HepG2 (cell line): Measurements from ENCODE around the gene DGKG. TPM values are rescaled to one million over a fixed set of nuclear protein-coding genes. Genes with fewer than 3 reads are reported as not detected.
A peak's percentile ranks its signal among the peaks of the same experiment; 100 is the strongest.

Experiments
- CREB1 ChIP-seq, 2 experiments: fragments of 450-650 bp in 1 of 2; IDR thresholded peaks; 2 replicates each; pipeline ENCODE4 v1.6.1; 2016 to 2017; ENCODE audit warnings: control low read depth in 1 of 2, mild to moderate bottlenecking in 1 of 2, missing compliant biosample characterization in 1 of 2, missing genetic modification characterization in 1 of 2
- DPF2 ChIP-seq: sonication (generic); formaldehyde crosslinking; IDR thresholded peaks from 2 replicates; pipeline ENCODE4 v1.4.0; 2020; ENCODE audit warnings: mild to moderate bottlenecking, low read depth, missing genetic modification reagents, borderline replicate concordance
- ELF1 ChIP-seq: sonication (generic); formaldehyde crosslinking; IDR thresholded peaks from 2 replicates; pipeline ENCODE4 v1.4.0; 2020; ENCODE audit warnings: missing genetic modification reagents
- FOXC1 ChIP-seq: sonication (generic); formaldehyde crosslinking; IDR thresholded peaks from 2 replicates; pipeline ENCODE4 v1.8.0; 2022; ENCODE audit warnings: mild to moderate bottlenecking, missing genetic modification reagents, borderline replicate concordance
- IRX3 ChIP-seq: sonication (generic); formaldehyde crosslinking; IDR thresholded peaks from 2 replicates; pipeline ENCODE4 v1.8.1; 2023; ENCODE audit warnings: mild to moderate bottlenecking, low read depth, missing genetic modification reagents, borderline replicate concordance
- MAFF ChIP-seq: IDR thresholded peaks from 2 replicates; pipeline ENCODE4 v1.6.1; 2011; ENCODE audit warnings: low read depth, low read length, improper control_type of control experiment
- MAFG ChIP-seq: sonication (generic); formaldehyde crosslinking; IDR thresholded peaks from 2 replicates; pipeline ENCODE4 v1.5.1; 2020; ENCODE audit warnings: mild to moderate bottlenecking, missing genetic modification reagents
- NAIF1 ChIP-seq: sonication (generic); formaldehyde crosslinking; IDR thresholded peaks from 2 replicates; pipeline ENCODE4 v1.5.0; 2020; ENCODE audit warnings: mild to moderate bottlenecking, missing genetic modification reagents, borderline replicate concordance
- NONO ChIP-seq, 2 experiments: fragments of 450-650 bp in 1 of 2; sonication (generic) in 1 of 2; formaldehyde crosslinking in 1 of 2; IDR thresholded peaks in 1 of 2; conservative IDR thresholded peaks in 1 of 2; 2 replicates each; pipeline versions ENCODE4 v1.6.1 to v1.8.0; 2017 to 2022; ENCODE audit warnings: mild to moderate bottlenecking in 1 of 2, missing genetic modification reagents in 1 of 2, moderate library complexity in 1 of 2
- PITX1 ChIP-seq: sonication (generic); formaldehyde crosslinking; IDR thresholded peaks from 2 replicates; pipeline ENCODE4 v1.5.1; 2020; ENCODE audit warnings: mild to moderate bottlenecking, missing genetic modification reagents
- RFX3 ChIP-seq: IDR thresholded peaks from 2 replicates; pipeline ENCODE4 v1.6.1; 2016; ENCODE audit warnings: missing biosample characterization, missing genetic modification reagents
- SIX4 ChIP-seq: sonication (generic); formaldehyde crosslinking; IDR thresholded peaks from 2 replicates; pipeline ENCODE4 v1.4.0; 2020; ENCODE audit warnings: missing genetic modification reagents
- SRY ChIP-seq: sonication (generic); formaldehyde crosslinking; IDR thresholded peaks from 2 replicates; pipeline ENCODE4 v1.8.0; 2022; ENCODE audit warnings: mild to moderate bottlenecking, missing genetic modification reagents
- TCF12 ChIP-seq, 2 experiments: fragments of 450-650 bp in 1 of 2; sonication (generic) in 1 of 2; formaldehyde crosslinking in 1 of 2; IDR thresholded peaks; 2 replicates each; pipeline versions ENCODE4 v1.6.1 to v1.8.0; 2017 to 2022; ENCODE audit warnings: antibody characterized with exemption in 1 of 2, mild to moderate bottlenecking in 1 of 2, missing genetic modification reagents in 1 of 2, moderate library complexity in 1 of 2
- TRIM24 ChIP-seq: sonication (generic); formaldehyde crosslinking; IDR thresholded peaks from 2 replicates; pipeline ENCODE4 v1.8.0; 2022; ENCODE audit warnings: mild to moderate bottlenecking, missing genetic modification reagents
- ZNF12 ChIP-seq: sonication (generic); formaldehyde crosslinking; IDR thresholded peaks from 2 replicates; pipeline ENCODE4 v1.5.0; 2020; ENCODE audit warnings: missing genetic modification reagents
- ZNF143 ChIP-seq: sonication (generic); formaldehyde crosslinking; IDR thresholded peaks from 2 replicates; pipeline ENCODE4 v1.4.0; 2020; ENCODE audit warnings: missing genetic modification reagents
- ZNF333 ChIP-seq: sonication (generic); formaldehyde crosslinking; IDR thresholded peaks from 2 replicates; pipeline ENCODE4 v1.4.0; 2020; ENCODE audit warnings: mild to moderate bottlenecking, missing genetic modification reagents, borderline replicate concordance
- ZNF350 ChIP-seq: sonication (generic); formaldehyde crosslinking; IDR thresholded peaks from 2 replicates; pipeline ENCODE4 v1.4.0; 2020; ENCODE audit warnings: mild to moderate bottlenecking, low read depth, missing genetic modification reagents, borderline replicate concordance
- ZNF563 ChIP-seq: sonication (generic); formaldehyde crosslinking; IDR thresholded peaks from 2 replicates; pipeline ENCODE4 v1.8.0; 2022; ENCODE audit warnings: mild to moderate bottlenecking, moderate library complexity, missing genetic modification reagents
- ZNF572 ChIP-seq: sonication (generic); formaldehyde crosslinking; IDR thresholded peaks from 2 replicates; pipeline ENCODE4 v1.5.1; 2020; ENCODE audit warnings: mild to moderate bottlenecking, missing genetic modification reagents
- ZNF747 ChIP-seq: sonication (generic); formaldehyde crosslinking; IDR thresholded peaks from 2 replicates; pipeline ENCODE4 v1.8.1; 2023; ENCODE audit warnings: missing genetic modification reagents, mild to moderate bottlenecking, borderline replicate concordance
- ZNF782 ChIP-seq: sonication (generic); formaldehyde crosslinking; IDR thresholded peaks from 2 replicates; pipeline ENCODE4 v1.4.0; 2020; ENCODE audit warnings: missing genetic modification reagents, mild to moderate bottlenecking, borderline replicate concordance
- polyA plus RNA-seq, 8 experiments: library from polyadenylated mRNA; depleted of rRNA in 3 of 8; stranded (reverse) in 7 of 8; unstranded in 1 of 8; fragments of >200 nt; fragmentation: Illumina TruSeq in 4 of 8; extraction: Trizol in 4 of 8; gene quantifications; 2 replicates each; pipeline versions ENCODE4 v1.2.1 to v1.2.3, GENCODE V29; 2011 to 2016; ENCODE audit warnings: low read depth in 4 of 8, missing spikeins in 1 of 8, mixed read lengths in 1 of 8; ENCODE audit not compliant: insufficient read depth in 1 of 8
- total RNA-seq, 5 experiments: library from RNA; depleted of rRNA; stranded (reverse); fragments of >200 nt; fragmentation: Illumina TruSeq; extraction: Trizol; gene quantifications; 2 replicates each; pipeline ENCODE4 v1.2.3, GENCODE V29; 2016; ENCODE audit warnings: low read depth in 1 of 5
- TF ChIP-seq, protein P1 (sequence below): sonication (generic); formaldehyde crosslinking; conservative IDR thresholded peaks from 2 replicates; pipeline ENCODE4 v1.4.0; 2020; ENCODE audit warnings: missing genetic modification reagents
- TF ChIP-seq, protein P2 (sequence below): sonication (generic); formaldehyde crosslinking; IDR thresholded peaks from 2 replicates; pipeline ENCODE4 v1.5.0; 2020; ENCODE audit warnings: missing genetic modification reagents, mild to moderate bottlenecking, borderline replicate concordance
- TF ChIP-seq, protein P3 (sequence below): IDR thresholded peaks from 2 replicates; pipeline ENCODE4 v1.6.1; 2018; ENCODE audit warnings: missing genetic modification reagents

Gene DGKG
- total and polyA plus RNA-seq, 2 of the 13 experiments (the other 11 are each of a cell fraction or from before 2014, with no cell fraction given): 3.8 to 6.2 TPM

DNA sequence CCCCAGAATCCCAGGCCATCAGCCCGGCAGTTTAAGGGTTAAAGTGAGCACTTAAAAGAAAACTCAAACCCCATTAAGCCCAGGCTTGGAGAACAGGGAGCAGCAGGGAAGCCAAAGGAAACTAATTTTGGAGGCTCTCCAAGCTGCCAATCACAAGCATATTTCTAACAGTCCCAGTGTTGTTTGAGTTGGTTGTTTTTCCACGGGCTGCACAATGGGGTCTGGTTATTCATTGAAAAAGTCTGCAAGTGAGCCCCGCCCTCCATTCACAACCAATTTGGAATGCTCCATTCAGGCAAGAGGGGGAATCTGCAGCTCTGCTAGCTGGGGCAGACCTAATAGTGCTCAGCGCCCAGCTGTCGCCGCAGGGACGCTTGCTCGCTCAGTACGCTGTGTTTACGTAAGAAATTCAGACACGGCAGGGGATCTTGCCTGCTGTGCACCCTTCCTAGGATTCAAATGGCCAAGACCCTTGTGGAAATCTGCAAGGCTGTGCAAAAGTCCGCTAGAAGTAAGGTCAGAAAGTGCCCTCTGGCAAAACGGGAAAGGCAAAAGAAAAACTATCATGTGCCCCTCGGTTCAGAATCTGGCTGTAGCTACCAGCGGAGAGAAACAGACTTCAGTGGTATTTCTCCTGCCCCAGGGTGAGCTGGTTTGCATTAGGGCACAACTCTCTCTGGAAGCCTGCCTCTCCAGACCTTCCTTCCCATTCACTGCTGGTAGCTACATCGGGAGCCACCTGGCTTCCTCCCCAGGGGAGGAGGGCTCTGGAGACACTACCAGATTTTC, 264.2 kb downstream of the DGKG start (continued):
- no peak for TF ChIP-seq TRIM24 (CRISPR knock-in tag)
- no peak for TF ChIP-seq ZNF143
- TF ChIP-seq, protein P1, sequence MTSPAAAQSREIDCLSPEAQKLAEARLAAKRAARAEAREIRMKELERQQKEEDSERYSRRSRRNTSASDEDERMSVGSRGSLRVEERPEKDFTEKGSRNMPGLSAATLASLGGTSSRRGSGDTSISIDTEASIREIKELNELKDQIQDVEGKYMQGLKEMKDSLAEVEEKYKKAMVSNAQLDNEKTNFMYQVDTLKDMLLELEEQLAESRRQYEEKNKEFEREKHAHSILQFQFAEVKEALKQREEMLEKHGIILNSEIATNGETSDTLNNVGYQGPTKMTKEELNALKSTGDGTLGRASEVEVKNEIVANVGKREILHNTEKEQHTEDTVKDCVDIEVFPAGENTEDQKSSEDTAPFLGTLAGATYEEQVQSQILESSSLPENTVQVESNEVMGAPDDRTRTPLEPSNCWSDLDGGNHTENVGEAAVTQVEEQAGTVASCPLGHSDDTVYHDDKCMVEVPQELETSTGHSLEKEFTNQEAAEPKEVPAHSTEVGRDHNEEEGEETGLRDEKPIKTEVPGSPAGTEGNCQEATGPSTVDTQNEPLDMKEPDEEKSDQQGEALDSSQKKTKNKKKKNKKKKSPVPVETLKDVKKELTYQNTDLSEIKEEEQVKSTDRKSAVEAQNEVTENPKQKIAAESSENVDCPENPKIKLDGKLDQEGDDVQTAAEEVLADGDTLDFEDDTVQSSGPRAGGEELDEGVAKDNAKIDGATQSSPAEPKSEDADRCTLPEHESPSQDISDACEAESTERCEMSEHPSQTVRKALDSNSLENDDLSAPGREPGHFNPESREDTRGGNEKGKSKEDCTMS: 0 out of 2 replicates have a peak, but pooled peaks have one; percentile 14
- TF ChIP-seq ZNF563 (CRISPR knock-in tag): no peak
- TF ChIP-seq, protein P2, sequence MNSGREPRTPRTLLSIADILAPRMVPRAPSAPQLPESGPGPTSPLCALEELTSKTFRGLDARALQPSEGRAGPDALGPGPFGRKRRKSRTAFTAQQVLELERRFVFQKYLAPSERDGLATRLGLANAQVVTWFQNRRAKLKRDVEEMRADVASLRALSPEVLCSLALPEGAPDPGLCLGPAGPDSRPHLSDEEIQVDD (CRISPR knock-in tag): no peak
- TF ChIP-seq ZNF350 (CRISPR knock-in tag): peak; percentile 95
- TF ChIP-seq CREB1 (IDR thresholded peaks at IDR 0.05): no peak
- TF ChIP-seq CREB1 (CRISPR knock-in tag; IDR thresholded peaks at IDR 0.05): peak; percentile 60; the same call in 1 of the 2 replicates
- no peak for TF ChIP-seq PITX1 (CRISPR knock-in tag)
- TF ChIP-seq ZNF12 (CRISPR knock-in tag): no peak
- no peak; the same call in 1 of the 2 replicates for TF ChIP-seq ZNF782 (CRISPR knock-in tag)
- TF ChIP-seq NONO (IDR thresholded peaks at IDR 0.05): no peak
- peak; percentile 84 for TF ChIP-seq NONO (CRISPR knock-in tag; conservative IDR thresholded peaks at IDR 0.05)
- no peak for TF ChIP-seq SIX4 (CRISPR knock-in tag)
- TF ChIP-seq ELF1 (CRISPR knock-in tag): no peak
- no peak for TF ChIP-seq ZNF333 (CRISPR knock-in tag)
- TF ChIP-seq FOXC1 (CRISPR knock-in tag): 0 out of 2 replicates have a peak, but pooled peaks have one; percentile 36
- no peak for TF ChIP-seq MAFG (CRISPR knock-in tag)
- TF ChIP-seq IRX3 (CRISPR knock-in tag): no peak
- peak; percentile 63; the same call in 1 of the 2 replicates for TF ChIP-seq DPF2 (CRISPR knock-in tag)
- TF ChIP-seq NAIF1 (CRISPR knock-in tag): peak; percentile 97
- TF ChIP-seq, protein P3, sequence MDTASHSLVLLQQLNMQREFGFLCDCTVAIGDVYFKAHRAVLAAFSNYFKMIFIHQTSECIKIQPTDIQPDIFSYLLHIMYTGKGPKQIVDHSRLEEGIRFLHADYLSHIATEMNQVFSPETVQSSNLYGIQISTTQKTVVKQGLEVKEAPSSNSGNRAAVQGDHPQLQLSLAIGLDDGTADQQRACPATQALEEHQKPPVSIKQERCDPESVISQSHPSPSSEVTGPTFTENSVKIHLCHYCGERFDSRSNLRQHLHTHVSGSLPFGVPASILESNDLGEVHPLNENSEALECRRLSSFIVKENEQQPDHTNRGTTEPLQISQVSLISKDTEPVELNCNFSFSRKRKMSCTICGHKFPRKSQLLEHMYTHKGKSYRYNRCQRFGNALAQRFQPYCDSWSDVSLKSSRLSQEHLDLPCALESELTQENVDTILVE (CRISPR knock-in tag): no peak
- no peak for TF ChIP-seq SRY
- TF ChIP-seq TCF12 (IDR thresholded peaks at IDR 0.05): no peak
- TF ChIP-seq TCF12 (CRISPR knock-in tag; IDR thresholded peaks at IDR 0.05): no peak
- no peak for TF ChIP-seq RFX3 (CRISPR knock-in tag)
- TF ChIP-seq MAFF: 0 out of 2 replicates have a peak, but pooled peaks have one; percentile 13
- 0 out of 2 replicates have a peak, but pooled peaks have one; percentile 47 for TF ChIP-seq ZNF747 (CRISPR knock-in tag)
- TF ChIP-seq ZNF572 (CRISPR knock-in tag): 0 out of 2 replicates have a peak, but pooled peaks have one; percentile 44
